ENCODE data around the gene CPSF7. TPM values are rescaled to one million over a fixed set of nuclear protein-coding genes. Genes with fewer than 3 reads are reported as not detected.

The CPSF7 gene
- polyA plus RNA-seq, 3 donors, result 99.7 to 121 (median 109) TPM

- no peak for DNase-seq (ENCODE audit: extremely low read depth in 1 of 11, low read depth in 9 of 11, low spot score in 4 of 11)
Observed at GRCh38 chr11:61369372-61370348, 60.1 kb downstream of the CPSF7 start.

GRCh38 chr11:61368646-61369045 is 61.1 kb downstream of the CPSF7 start:
- DNase-seq (ENCODE audit: extremely low read depth in 1 of 11, low read depth in 9 of 11, low spot score in 4 of 11), result no peak

GRCh38 chr11:61367406-61367805 is 62.4 kb downstream of the CPSF7 start:
- DNase-seq (ENCODE audit: extremely low read depth in 1 of 11, low read depth in 9 of 11, low spot score in 4 of 11), result no peak

GRCh38 chr11:61364012-61364675 is 65.6 kb downstream of the CPSF7 start:
- DNase-seq (ENCODE audit: extremely low read depth in 1 of 11, low read depth in 9 of 11, low spot score in 4 of 11), result no peak

GRCh38 chr11:61362542-61362875 is 67.3 kb downstream of the CPSF7 start:
- DNase-seq (ENCODE audit: extremely low read depth in 1 of 11, low read depth in 9 of 11, low spot score in 4 of 11), result peak in 3 of 11 donors; percentile 7 to 14 (median 13)

- DNase-seq (ENCODE audit: extremely low read depth in 1 of 11, low read depth in 9 of 11, low spot score in 4 of 11), result peak; percentile 83 to 92 (median 89)
Observed at GRCh38 chr11:61361741-61362541, 67.8 kb downstream of the CPSF7 start, which contains the start of the genes CYB561A3 and TMEM138. Gene CYB561A3, minus strand, starts transcription at chr11:61361882. Its CDS starts 5,169 bp downstream, at chr11:61356713. Gene TMEM138, plus strand, starts transcription at chr11:61362374. Its CDS starts 2,017 bp downstream, at chr11:61364391.

GRCh38 chr11:61361237-61361740 is 68.5 kb downstream of the CPSF7 start:
- DNase-seq (ENCODE audit: extremely low read depth in 1 of 11, low read depth in 9 of 11, low spot score in 4 of 11), result no peak

- DNase-seq (ENCODE audit: extremely low read depth in 1 of 11, low read depth in 9 of 11, low spot score in 4 of 11), result no peak
Observed at GRCh38 chr11:61359516-61359915, 70.3 kb downstream of the CPSF7 start.

GRCh38 chr11:61358566-61358965 is 71.2 kb downstream of the CPSF7 start:
- DNase-seq (ENCODE audit: extremely low read depth in 1 of 11, low read depth in 9 of 11, low spot score in 4 of 11), result no peak

GRCh38 chr11:61357894-61358239 is 71.9 kb downstream of the CPSF7 start:
- no peak for DNase-seq (ENCODE audit: extremely low read depth in 1 of 11, low read depth in 9 of 11, low spot score in 4 of 11)

GRCh38 chr11:61357233-61357893 is 72.4 kb downstream of the CPSF7 start:
- DNase-seq (ENCODE audit: extremely low read depth in 1 of 11, low read depth in 9 of 11, low spot score in 4 of 11), result no peak

GRCh38 chr11:61356706-61357105 is 73.1 kb downstream of the CPSF7 start:
- no peak for DNase-seq (ENCODE audit: extremely low read depth in 1 of 11, low read depth in 9 of 11, low spot score in 4 of 11)

GRCh38 chr11:61354208-61354607 is 75.6 kb downstream of the CPSF7 start:
- no peak for DNase-seq (ENCODE audit: extremely low read depth in 1 of 11, low read depth in 9 of 11, low spot score in 4 of 11)

GRCh38 chr11:61353131-61354067 is 76.4 kb downstream of the CPSF7 start:
- DNase-seq (ENCODE audit: extremely low read depth in 1 of 11, low read depth in 9 of 11, low spot score in 4 of 11), result no peak

All from renal cortex interstitium (tissue), 11 donors.